HepG2 (cell line): ENCODE results near the gene DYNC1LI2. TPM values are rescaled to one million over a fixed set of nuclear protein-coding genes. Genes with fewer than 3 reads are reported as not detected.

ENCODE experiments used
- ATAC-seq: fragments of 200-7000 bp; cut with Tn5 transposase; 3 replicates; pipeline ENCODE4 v1.9.1; 2020; ENCODE audit warnings: mild to moderate bottlenecking, moderate library complexity
- BruUV-seq: library from RNA; stranded (reverse); fragments of 400-500 nt; replicated peaks from 2 replicates; lab custom pipeline; 2021; lab: Mats Ljungman, UMichigan
- CTCF ChIA-PET: fragments of 300-600 bp; formaldehyde crosslinking; extraction: SDS; loops from one replicate; lab custom pipeline; 2021; ENCODE audit warnings: low total read pairs, inconsistent platforms, low intra/inter-chr PET ratio; lab: Yijun Ruan, JAX
- POLR2A ChIA-PET: fragments of 350-600 bp; sonication (Branson Sonifier 250); formaldehyde crosslinking; loops from one replicate; lab custom pipeline; 2020; ENCODE audit warnings: antibody characterized with exemption, inconsistent platforms; lab: Yijun Ruan, JAX
- DNase-seq: peaks from one replicate; pipeline ENCODE4 v3.0.0-alpha.2; 2015; ENCODE audit warnings: low spot score
- FAIRE-seq: peaks from 3 replicates; lab custom pipeline; 2011; peaks lifted over from hg19 to GRCh38; lab: Jason Lieb, UNC
- H2AFZ ChIP-seq: one replicate; pipeline ENCODE4 v1.6.1; 2011; ENCODE audit warnings: low read length, inconsistent platforms
- H3K27ac ChIP-seq: fragments of 300-600 bp; 3 replicates; pipeline ENCODE4 v1.8.0; 2011; ENCODE audit warnings: mixed run types, mild to moderate bottlenecking, mixed read lengths, low read length, inconsistent platforms; ENCODE audit not compliant: insufficient read depth; ENCODE audit errors: extremely low read length
- H3K27me3 ChIP-seq, 2 experiments: fragments of 200-600 bp in 1 of 2; 2 replicates in 1 of 2; 3 replicates in 1 of 2; pipeline versions ENCODE4 v1.6.0 to v1.8.0; 2011; ENCODE audit warnings: low read length in 2 of 2, mild to moderate bottlenecking in 2 of 2, moderate library complexity in 2 of 2, inconsistent platforms in 1 of 2; ENCODE audit not compliant: insufficient read depth in 2 of 2, control insufficient read depth in 1 of 2
- H3K36me3 ChIP-seq, 2 experiments: fragments of 200-600 bp in 1 of 2; replicated peaks in 1 of 2; 2 replicates in 1 of 2; 3 replicates in 1 of 2; pipeline versions ENCODE4 v1.5.1 to v1.8.0; 2011; ENCODE audit warnings: low read length in 2 of 2, inconsistent platforms in 1 of 2; ENCODE audit not compliant: insufficient read depth in 2 of 2, control insufficient read depth in 1 of 2
- H3K4me1 ChIP-seq: 2 replicates; pipeline ENCODE4 v1.5.1; 2012; ENCODE audit warnings: low read length, inconsistent platforms; ENCODE audit not compliant: insufficient read depth
- H3K4me2 ChIP-seq: 2 replicates; pipeline ENCODE4 v1.6.0; 2011; ENCODE audit warnings: low read depth, low read length, inconsistent platforms
- H3K4me3 ChIP-seq, 3 experiments: fragments of 200-600 bp in 1 of 3; sonication (generic), shearing (Covaris generic) in 1 of 3; replicated peaks in 1 of 3; 2 replicates each; pipeline ENCODE4 v1.5.1; 2011 to 2016; ENCODE audit warnings: low read length in 3 of 3, inconsistent platforms in 2 of 3, low read depth in 2 of 3, mild to moderate bottlenecking in 2 of 3, control low read depth in 1 of 3, mixed read lengths in 1 of 3; ENCODE audit not compliant: insufficient read depth in 1 of 3
- H3K79me2 ChIP-seq: one replicate; pipeline ENCODE4 v1.6.1; 2011; ENCODE audit warnings: low read length, inconsistent platforms; ENCODE audit not compliant: insufficient read depth
- H3K9ac ChIP-seq: 2 replicates; pipeline ENCODE4 v1.6.0; 2011; ENCODE audit warnings: mild to moderate bottlenecking, low read depth, low read length, inconsistent platforms; ENCODE audit not compliant: insufficient read depth
- H3K9me3 ChIP-seq: 2 replicates; pipeline ENCODE4 v1.5.1; 2012; ENCODE audit warnings: mild to moderate bottlenecking, low read length
- H4K20me1 ChIP-seq: 2 replicates; pipeline ENCODE4 v1.6.0; 2011; ENCODE audit warnings: inconsistent platforms, mild to moderate bottlenecking, low read length, moderate library complexity; ENCODE audit not compliant: insufficient read depth
- ARID3A ChIP-seq: IDR thresholded peaks from 2 replicates; pipeline ENCODE4 v1.6.1; 2012; ENCODE audit warnings: low read depth, low read length, improper control_type of control experiment
- ATF1 ChIP-seq: IDR thresholded peaks from 2 replicates; pipeline ENCODE4 v1.6.1; 2016; ENCODE audit warnings: mild to moderate bottlenecking, control low read depth
- CAMTA2 ChIP-seq: sonication (generic); formaldehyde crosslinking; IDR thresholded peaks from 2 replicates; pipeline ENCODE4 v1.4.0; 2020; ENCODE audit warnings: mild to moderate bottlenecking, missing genetic modification reagents, borderline replicate concordance
- CREB3 ChIP-seq: sonication (generic); formaldehyde crosslinking; IDR thresholded peaks from 2 replicates; pipeline ENCODE4 v1.5.0; 2020; ENCODE audit warnings: missing genetic modification reagents
- FUBP1 ChIP-seq: sonication (generic); formaldehyde crosslinking; IDR thresholded peaks from 2 replicates; pipeline ENCODE4 v1.5.1; 2020; ENCODE audit warnings: missing genetic modification reagents, mild to moderate bottlenecking, borderline replicate concordance
- HOXA3 ChIP-seq: sonication (generic); formaldehyde crosslinking; IDR thresholded peaks from 2 replicates; pipeline ENCODE4 v1.5.0; 2020; ENCODE audit warnings: missing genetic modification reagents
- HOXD1 ChIP-seq: sonication (generic); formaldehyde crosslinking; IDR thresholded peaks from 2 replicates; pipeline ENCODE4 v1.5.0; 2020; ENCODE audit warnings: missing genetic modification reagents
- MLLT10 ChIP-seq: sonication (generic); formaldehyde crosslinking; IDR thresholded peaks from 2 replicates; pipeline ENCODE4 v1.4.0; 2020; ENCODE audit warnings: missing genetic modification reagents
- MYC ChIP-seq: sonication (generic); formaldehyde crosslinking; IDR thresholded peaks from 2 replicates; pipeline ENCODE4 v1.9.0; 2021; ENCODE audit warnings: missing genetic modification reagents, borderline replicate concordance
- NR2F1 ChIP-seq, 2 experiments: fragments of 450-650 bp in 1 of 2; formaldehyde crosslinking in 1 of 2; IDR thresholded peaks; 2 replicates each; pipeline versions ENCODE4 v1.5.0 to v1.6.1; 2016 to 2020; ENCODE audit warnings: mild to moderate bottlenecking in 1 of 2, missing compliant biosample characterization in 1 of 2, missing genetic modification reagents in 1 of 2, moderate library complexity in 1 of 2
- PHF20 ChIP-seq: sonication (generic); formaldehyde crosslinking; IDR thresholded peaks from 2 replicates; pipeline ENCODE4 v1.5.0; 2020; ENCODE audit warnings: mild to moderate bottlenecking, missing genetic modification reagents
- SOX5 ChIP-seq: IDR thresholded peaks from 2 replicates; pipeline ENCODE4 v1.6.1; 2016; ENCODE audit warnings: borderline replicate concordance
- TFDP1 ChIP-seq: IDR thresholded peaks from 2 replicates; pipeline ENCODE4 v1.6.1; 2016; ENCODE audit warnings: missing compliant biosample characterization, missing genetic modification reagents, borderline replicate concordance
- THRA ChIP-seq: sonication (generic); formaldehyde crosslinking; IDR thresholded peaks from 2 replicates; pipeline ENCODE4 v1.4.0; 2020; ENCODE audit warnings: missing genetic modification reagents, borderline replicate concordance
- ZBTB20 ChIP-seq: sonication (generic); formaldehyde crosslinking; IDR thresholded peaks from 2 replicates; pipeline ENCODE4 v1.8.1; 2023; ENCODE audit warnings: missing genetic modification reagents, low read depth, mild to moderate bottlenecking, borderline replicate concordance
- ZNF563 ChIP-seq: sonication (generic); formaldehyde crosslinking; IDR thresholded peaks from 2 replicates; pipeline ENCODE4 v1.8.0; 2022; ENCODE audit warnings: mild to moderate bottlenecking, moderate library complexity, missing genetic modification reagents
- ZNF878 ChIP-seq: sonication (generic); formaldehyde crosslinking; IDR thresholded peaks from 2 replicates; pipeline ENCODE4 v1.8.1; 2023; ENCODE audit warnings: mild to moderate bottlenecking, missing genetic modification reagents, moderate library complexity
- ZSCAN22 ChIP-seq: sonication (generic); formaldehyde crosslinking; IDR thresholded peaks from 2 replicates; pipeline ENCODE4 v1.4.0; 2020; ENCODE audit warnings: mild to moderate bottlenecking, missing genetic modification reagents
- WGBS: methylation state at CpG from one replicate; pipeline ENCODE4 v1.1.6; 2017; ENCODE audit warnings: low lambda C conversion rate; 5-methylcytosine and 5-hydroxymethylcytosine counted together
- in situ Hi-C: cut with HindIII; loops from 2 replicates; pipeline ENCODE4 v1.10.0; 2017; ENCODE audit warnings: low pct_unique_long_range_greater_than_20kb; ENCODE audit not compliant: extremely low pct_ligation_motif_present
- intact Hi-C: fragments of 100-400 bp; cut with micrococcal nuclease; formaldehyde crosslinking; loops from one replicate; pipeline ENCODE4 v1.10.0; 2022; ENCODE audit not compliant: unreplicated experiment
- polyA plus RNA-seq, 8 experiments: library from polyadenylated mRNA; depleted of rRNA in 3 of 8; stranded (reverse) in 7 of 8; unstranded in 1 of 8; fragments of >200 nt; fragmentation: Illumina TruSeq in 4 of 8; extraction: Trizol in 4 of 8; gene quantifications; 2 replicates each; pipeline versions ENCODE4 v1.2.1 to v1.2.3, GENCODE V29; 2011 to 2016; ENCODE audit warnings: low read depth in 4 of 8, missing spikeins in 1 of 8, mixed read lengths in 1 of 8; ENCODE audit not compliant: insufficient read depth in 1 of 8
- total RNA-seq, 5 experiments: library from RNA; depleted of rRNA; stranded (reverse); fragments of >200 nt; fragmentation: Illumina TruSeq; extraction: Trizol; gene quantifications; 2 replicates each; pipeline ENCODE4 v1.2.3, GENCODE V29; 2016; ENCODE audit warnings: low read depth in 1 of 5

DYNC1LI2 gene
- total and polyA plus RNA-seq, 2 of the 13 experiments (the other 11 are each of a cell fraction or from before 2014, with no cell fraction given): 65.5 to 135 TPM

- TF ChIP-seq CREB3 (CRISPR knock-in tag) (no peak), CAMTA2 (no peak), SOX5 (CRISPR knock-in tag) (no peak), FUBP1 (CRISPR knock-in tag) (no peak)
These were observed 49.9 kb downstream of the DYNC1LI2 start (continued) for GRCh38 chr16:66701516-66701915.

- ChIA-PET CTCF (no interaction called here), POLR2A (no interaction called here)
- DNase-seq (no peak), ATAC-seq (no peak), FAIRE-seq (no peak)
- Histone ChIP-seq H3K9me3 (no peaks in the 10 kb centered on the region), H3K9ac (no peak overlapping the region), H3K4me1 (peaks cover 23% of the 10 kb centered on the region), H3K4me2 (no peak overlapping the region), H3K4me3 (no peak overlapping the region), H3K27me3 (peaks cover 0 to 14% of the 10 kb centered on the region in 2 experiments; a peak in 2 of 5 replicates), H2AFZ (no peak overlapping the region), H4K20me1 (no peaks in the 10 kb centered on the region), H3K36me3 (no peaks in the 10 kb centered on the region), H3K27ac (no peak overlapping the region), H3K79me2 (no peaks in the 10 kb centered on the region)
- no TSS peak for BruUV-seq
- in situ Hi-C loops: no loop called here
- intact Hi-C loops: no loop called here
- 63% methylated on average over 2 of the region's 2 CpGs for WGBS
- TF ChIP-seq TFDP1 (CRISPR knock-in tag) (no peak), THRA (no peak), MYC (no peak), ARID3A (no peak), PHF20 (CRISPR knock-in tag) (no peak), ATF1 (CRISPR knock-in tag) (no peak), NR2F1 (CRISPR knock-in tag; IDR thresholded peaks at IDR 0.05) (no peak), HOXA3 (CRISPR knock-in tag) (no peak), ZSCAN22 (CRISPR knock-in tag) (no peak), ZBTB20 (CRISPR knock-in tag) (no peak), ZNF878 (CRISPR knock-in tag) (no peak), MLLT10 (CRISPR knock-in tag) (no peak), HOXD1 (CRISPR knock-in tag) (no peak), ZNF563 (CRISPR knock-in tag) (no peak)
These were observed 50.4 kb downstream of the DYNC1LI2 start for GRCh38 chr16:66701026-66701425.
